ENCODE measurements around the gene C18orf32.
"Not testable (repeated sequence)": the region's sequence is repeated elsewhere in the genome, so short reads cannot be mapped to it uniquely, and the experiment has no call there.

Gene C18orf32

DNA sequence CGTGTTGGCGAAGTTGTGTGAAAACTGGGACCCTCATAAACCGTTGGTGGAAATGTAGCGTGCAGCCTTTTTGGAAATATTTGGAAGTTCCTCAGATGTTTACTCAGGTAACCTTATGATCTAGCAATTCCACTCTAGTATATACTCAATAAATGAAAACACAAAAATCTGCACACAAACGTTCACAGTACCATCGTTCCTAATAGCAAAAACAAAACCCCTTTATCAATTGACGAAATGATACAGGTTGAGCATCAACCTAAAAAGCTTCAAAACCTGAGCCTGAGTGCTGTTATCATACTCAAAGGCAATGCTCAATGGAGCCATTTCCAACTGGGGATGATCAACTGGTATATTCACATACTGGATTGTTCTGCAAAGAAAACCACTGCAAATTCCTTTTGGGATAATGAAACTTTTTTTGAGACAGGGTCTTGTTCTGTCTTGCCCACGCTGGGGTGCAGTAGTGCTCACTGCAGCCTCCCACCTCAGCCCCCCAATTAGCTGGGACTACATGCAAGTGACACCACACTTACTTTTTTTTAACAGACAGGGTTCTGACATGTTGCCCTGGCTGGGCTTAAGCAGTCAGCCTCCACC lies 777 bp upstream of the C18orf32 start:
- 88 to 89% methylated on average over 8 of the region's 8 CpGs for WGBS, 2 experiments
- H3K36me3 ChIP-seq (ENCODE audit: control insufficient read depth, insufficient read depth, low read length): peaks cover 31% of the 10 kb centered on the region

DNA sequence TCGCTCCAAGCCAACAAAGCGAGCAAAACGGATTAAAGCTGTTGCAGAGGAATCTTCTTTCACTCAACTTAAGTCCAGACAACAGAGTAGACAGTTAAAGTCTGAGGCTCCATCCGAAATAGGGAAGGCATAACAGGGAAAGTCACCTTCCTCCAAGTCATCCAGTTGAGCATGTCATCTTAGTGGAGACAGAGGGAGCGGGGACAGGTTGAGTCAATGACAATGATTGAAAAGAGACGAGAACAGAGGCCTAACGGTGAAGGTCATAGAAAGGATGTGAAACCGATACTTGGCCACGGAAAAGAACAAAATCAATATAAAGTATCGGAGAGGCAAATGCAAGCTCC lies 455 bp downstream of the C18orf32 start:
- WGBS, 2 experiments: 8 to 9% methylated on average over 10 of the region's 10 CpGs
- Histone ChIP-seq H3K4me1 (ENCODE audit: control insufficient read depth, insufficient read depth, low read length) (peaks cover 16% of the 10 kb centered on the region), H3K9me3 (ENCODE audit: control insufficient read depth, low read length) (no peaks in the 10 kb centered on the region), H3K27ac (ENCODE audit: insufficient read depth, low read depth, low read length, poor library complexity, severe bottlenecking) (peak overlapping the region; percentile 2), H3K27me3 (ENCODE audit: control insufficient read depth, insufficient read depth, low read length, poor library complexity, severe bottlenecking) (no peaks in the 10 kb centered on the region), H3K4me3 (ENCODE audit: insufficient read depth, low read depth, low read length) (peak overlapping the region; percentile 77), H3K36me3 (ENCODE audit: control insufficient read depth, insufficient read depth, low read length) (peaks cover 33% of the 10 kb centered on the region)

More for the DNA sequence above, 777 bp upstream of the C18orf32 start:
- peak overlapping the region; percentile 77 for H3K4me3 ChIP-seq (ENCODE audit: insufficient read depth, low read depth, low read length)
- H3K9me3 ChIP-seq (ENCODE audit: control insufficient read depth, low read length): no peaks in the 10 kb centered on the region
- peak overlapping the region; percentile 84 for H3K27ac ChIP-seq (ENCODE audit: insufficient read depth, low read depth, low read length, poor library complexity, severe bottlenecking)
- no peaks in the 10 kb centered on the region for H3K27me3 ChIP-seq (ENCODE audit: control insufficient read depth, insufficient read depth, low read length, poor library complexity, severe bottlenecking)
- H3K4me1 ChIP-seq (ENCODE audit: control insufficient read depth, insufficient read depth, low read length): peaks cover 19% of the 10 kb centered on the region

DNA sequence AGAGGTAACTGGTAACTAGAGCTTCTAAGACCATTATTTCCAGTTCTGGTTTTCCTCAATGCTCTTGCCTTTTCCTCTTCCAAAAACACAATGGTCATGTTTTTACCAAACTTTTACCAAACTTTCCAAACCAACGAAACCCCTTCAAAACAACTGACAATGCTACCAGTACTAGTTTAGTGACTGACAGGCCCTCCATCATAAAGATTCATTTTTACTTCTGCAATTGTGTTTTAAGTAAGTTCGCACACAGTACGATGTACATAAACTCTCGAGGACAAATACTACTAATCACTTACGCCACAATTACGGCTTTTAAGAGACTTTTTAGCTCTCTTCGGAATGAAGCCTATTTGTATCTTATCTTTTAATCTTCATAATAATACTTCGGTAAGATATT lies 900 bp downstream of the C18orf32 start:
- Histone ChIP-seq H3K27ac (ENCODE audit: insufficient read depth, low read depth, low read length, poor library complexity, severe bottlenecking) (no peak overlapping the region), H3K4me1 (ENCODE audit: control insufficient read depth, insufficient read depth, low read length) (peaks cover 13% of the 10 kb centered on the region), H3K36me3 (ENCODE audit: control insufficient read depth, insufficient read depth, low read length) (peaks cover 35% of the 10 kb centered on the region), H3K27me3 (ENCODE audit: control insufficient read depth, insufficient read depth, low read length, poor library complexity, severe bottlenecking) (no peaks in the 10 kb centered on the region), H3K4me3 (ENCODE audit: insufficient read depth, low read depth, low read length) (peak overlapping the region; percentile 77), H3K9me3 (ENCODE audit: control insufficient read depth, low read length) (no peaks in the 10 kb centered on the region)
- 81 to 83% methylated on average over 6 of the region's 8 CpGs for WGBS, 2 experiments

DNA sequence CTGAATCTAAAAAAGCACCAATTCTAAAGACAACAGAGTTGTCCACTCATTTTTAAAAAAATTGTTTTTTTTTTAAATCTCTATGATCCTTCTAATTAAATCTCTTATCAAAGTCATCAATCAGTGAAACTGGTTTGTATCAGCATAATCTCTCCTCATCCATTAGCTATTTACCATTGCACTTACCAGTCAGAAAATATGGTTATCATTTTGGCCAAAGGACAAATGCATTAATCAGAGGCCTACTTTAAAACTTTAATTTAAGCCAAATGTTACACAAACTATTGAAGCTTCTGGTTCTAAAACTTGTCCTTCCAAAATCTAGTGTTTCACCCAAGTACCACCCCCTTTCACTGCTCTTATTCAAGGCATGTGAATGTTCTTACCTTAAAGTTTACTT lies 3.8 kb downstream of the C18orf32 start:
- no peaks in the 10 kb centered on the region for H3K27me3 ChIP-seq (ENCODE audit: control insufficient read depth, insufficient read depth, low read length, poor library complexity, severe bottlenecking)
- no peak overlapping the region for H3K4me3 ChIP-seq (ENCODE audit: insufficient read depth, low read depth, low read length)
- peaks cover 4% of the 10 kb centered on the region for H3K4me1 ChIP-seq (ENCODE audit: control insufficient read depth, insufficient read depth, low read length)
- H3K9me3 ChIP-seq (ENCODE audit: control insufficient read depth, low read length): no peaks in the 10 kb centered on the region
- peaks cover 25% of the 10 kb centered on the region for H3K36me3 ChIP-seq (ENCODE audit: control insufficient read depth, insufficient read depth, low read length)
- H3K27ac ChIP-seq (ENCODE audit: insufficient read depth, low read depth, low read length, poor library complexity, severe bottlenecking): no peak overlapping the region

DNA sequence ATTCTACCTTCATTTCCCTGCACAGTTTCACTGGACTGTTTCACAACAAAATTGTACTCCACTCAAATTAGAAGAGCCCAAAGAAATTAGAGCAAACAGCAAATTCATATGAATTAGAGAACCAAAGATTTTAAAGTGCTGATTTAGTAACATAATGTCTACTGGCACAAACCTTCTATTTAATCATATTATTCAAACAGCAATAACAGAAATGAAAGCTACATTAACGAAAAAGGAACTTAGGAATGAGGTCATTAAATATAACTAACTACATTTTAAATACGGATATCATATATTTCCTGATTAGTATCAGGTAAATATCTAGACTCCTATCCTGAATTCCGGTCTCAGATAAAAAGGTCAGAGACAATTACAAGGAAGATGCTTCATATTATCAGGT lies 5.1 kb downstream of the C18orf32 start:
- H3K27me3 ChIP-seq (ENCODE audit: control insufficient read depth, insufficient read depth, low read length, poor library complexity, severe bottlenecking): no peaks in the 10 kb centered on the region
- no peak overlapping the region for H3K27ac ChIP-seq (ENCODE audit: insufficient read depth, low read depth, low read length, poor library complexity, severe bottlenecking)
- H3K4me1 ChIP-seq (ENCODE audit: control insufficient read depth, insufficient read depth, low read length): no peaks in the 10 kb centered on the region
- H3K36me3 ChIP-seq (ENCODE audit: control insufficient read depth, insufficient read depth, low read length): peaks cover 23% of the 10 kb centered on the region
- H3K4me3 ChIP-seq (ENCODE audit: insufficient read depth, low read depth, low read length): no peak overlapping the region
- no peaks in the 10 kb centered on the region for H3K9me3 ChIP-seq (ENCODE audit: control insufficient read depth, low read length)
- WGBS, 2 experiments: 96 to 100% methylated on average over 1 to 2 of the region's 3 CpGs

DNA sequence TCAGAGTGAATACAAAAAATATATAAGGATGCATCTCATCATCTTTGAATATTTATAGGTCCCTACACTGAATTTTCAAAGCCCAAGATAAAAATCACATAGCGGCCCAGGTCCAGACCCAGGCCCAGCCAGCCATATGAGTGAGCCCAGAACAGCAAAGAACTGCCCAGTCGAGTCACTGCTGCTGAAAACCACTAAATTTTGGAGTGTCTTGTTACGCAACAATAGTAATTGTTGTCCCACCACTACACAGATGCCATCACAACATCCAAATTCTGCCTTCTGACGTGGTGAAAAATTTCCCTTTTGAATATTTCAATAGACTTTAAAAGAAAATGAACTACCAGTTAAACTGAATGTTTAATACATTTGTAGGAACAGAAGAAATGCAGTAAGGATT lies 5.7 kb downstream of the C18orf32 start:
- H3K4me1 ChIP-seq (ENCODE audit: control insufficient read depth, insufficient read depth, low read length): no peaks in the 10 kb centered on the region
- H3K4me3 ChIP-seq (ENCODE audit: insufficient read depth, low read depth, low read length): no peak overlapping the region
- H3K9me3 ChIP-seq (ENCODE audit: control insufficient read depth, low read length): no peaks in the 10 kb centered on the region
- peaks cover 23% of the 10 kb centered on the region for H3K36me3 ChIP-seq (ENCODE audit: control insufficient read depth, insufficient read depth, low read length)
- H3K27ac ChIP-seq (ENCODE audit: insufficient read depth, low read depth, low read length, poor library complexity, severe bottlenecking): no peak overlapping the region
- H3K27me3 ChIP-seq (ENCODE audit: control insufficient read depth, insufficient read depth, low read length, poor library complexity, severe bottlenecking): no peaks in the 10 kb centered on the region
- 94 to 95% methylated on average over 3 to 4 of the region's 4 CpGs for WGBS, 2 experiments

DNA sequence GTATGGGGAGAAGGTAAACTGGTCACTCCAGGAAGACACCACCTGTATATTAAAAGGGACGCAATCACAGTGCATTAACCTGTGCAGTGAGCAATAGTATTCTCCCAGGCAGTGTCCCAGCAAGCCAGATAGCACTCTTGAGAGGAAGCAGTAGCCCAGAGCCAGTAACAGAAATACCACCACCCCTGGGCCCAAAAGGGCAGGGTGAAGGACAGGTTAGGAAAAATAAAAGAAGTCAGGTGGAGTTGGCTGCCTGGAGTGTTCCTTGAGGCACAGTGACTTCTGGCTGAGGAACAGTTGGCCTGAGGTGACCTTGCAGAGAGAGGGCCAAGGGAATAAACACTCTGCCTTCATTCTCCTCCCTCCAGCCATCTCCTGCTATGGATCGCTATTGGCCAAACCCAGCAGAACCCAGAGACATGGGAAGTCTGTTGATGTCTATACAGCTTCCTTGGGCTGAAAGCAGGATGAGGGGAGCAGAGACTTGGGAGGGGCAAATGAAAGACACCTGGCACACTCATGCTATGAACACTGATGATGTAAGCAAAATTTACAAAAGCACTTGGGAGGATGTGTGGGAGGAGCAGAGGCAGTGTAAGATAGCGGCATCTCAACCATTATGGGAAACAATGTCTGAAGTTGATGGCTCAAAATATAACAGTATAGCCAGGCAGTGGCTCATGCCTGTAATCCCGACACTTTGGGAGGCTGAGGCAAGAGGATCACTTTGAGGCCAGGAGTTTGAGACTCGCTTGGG lies 7.5 kb downstream of the C18orf32 start:
- H3K27me3 ChIP-seq (ENCODE audit: control insufficient read depth, insufficient read depth, low read length, poor library complexity, severe bottlenecking): no peaks in the 10 kb centered on the region
- WGBS, 2 experiments: 88 to 93% methylated on average over 5 of the region's 5 CpGs

DNA sequence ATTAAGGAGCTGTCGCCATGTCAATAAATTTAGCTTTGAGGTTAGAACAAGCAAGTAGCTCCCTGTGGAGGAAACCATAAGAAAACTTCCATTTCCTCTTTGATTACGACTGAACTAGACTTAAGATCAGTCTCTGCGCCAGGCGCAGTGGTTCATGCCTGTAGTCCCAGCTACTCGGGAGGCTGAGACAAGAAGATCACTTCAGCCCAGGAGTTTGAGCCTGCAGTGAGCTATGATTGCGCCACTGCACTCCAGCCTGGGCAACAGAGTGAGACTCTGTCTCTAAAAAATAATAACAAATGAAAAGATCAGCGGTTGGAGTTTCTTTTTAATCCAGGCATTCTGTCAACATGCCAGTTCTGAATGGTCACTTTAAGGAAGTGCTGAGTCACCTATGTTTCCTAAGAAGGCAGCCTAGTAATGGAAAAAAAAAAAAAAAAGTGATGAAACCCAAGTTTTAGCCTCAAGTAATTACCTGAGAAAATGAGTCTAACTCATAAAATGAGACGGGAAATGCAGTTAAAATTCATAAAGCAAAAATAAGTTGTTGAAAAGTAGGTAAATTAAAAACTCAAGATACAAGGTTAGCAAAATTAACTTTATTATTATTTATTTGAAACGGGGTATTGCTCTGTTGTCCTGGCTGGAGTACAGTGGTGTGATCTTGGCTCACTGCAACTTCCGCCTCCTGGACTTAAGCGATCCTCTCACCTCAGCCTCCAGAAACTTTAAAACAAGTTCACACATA lies 10.2 kb downstream of the C18orf32 start:
- Histone ChIP-seq H3K9me3 (ENCODE audit: control insufficient read depth, low read length) (no peaks in the 10 kb centered on the region), H3K27me3 (ENCODE audit: control insufficient read depth, insufficient read depth, low read length, poor library complexity, severe bottlenecking) (no peaks in the 10 kb centered on the region), H3K4me3 (ENCODE audit: insufficient read depth, low read depth, low read length) (no peak overlapping the region), H3K36me3 (ENCODE audit: control insufficient read depth, insufficient read depth, low read length) (peaks cover 12% of the 10 kb centered on the region), H3K27ac (ENCODE audit: insufficient read depth, low read depth, low read length, poor library complexity, severe bottlenecking) (no peak overlapping the region), H3K4me1 (ENCODE audit: control insufficient read depth, insufficient read depth, low read length) (no peaks in the 10 kb centered on the region)
- WGBS, 2 experiments: 89 to 91% methylated on average over 11 of the region's 11 CpGs

More for the DNA sequence above, 7.5 kb downstream of the C18orf32 start:
- Histone ChIP-seq H3K4me3 (ENCODE audit: insufficient read depth, low read depth, low read length) (no peak overlapping the region), H3K27ac (ENCODE audit: insufficient read depth, low read depth, low read length, poor library complexity, severe bottlenecking) (no peak overlapping the region), H3K4me1 (ENCODE audit: control insufficient read depth, insufficient read depth, low read length) (no peaks in the 10 kb centered on the region), H3K36me3 (ENCODE audit: control insufficient read depth, insufficient read depth, low read length) (peaks cover 23% of the 10 kb centered on the region), H3K9me3 (ENCODE audit: control insufficient read depth, low read length) (no peaks in the 10 kb centered on the region)

DNA sequence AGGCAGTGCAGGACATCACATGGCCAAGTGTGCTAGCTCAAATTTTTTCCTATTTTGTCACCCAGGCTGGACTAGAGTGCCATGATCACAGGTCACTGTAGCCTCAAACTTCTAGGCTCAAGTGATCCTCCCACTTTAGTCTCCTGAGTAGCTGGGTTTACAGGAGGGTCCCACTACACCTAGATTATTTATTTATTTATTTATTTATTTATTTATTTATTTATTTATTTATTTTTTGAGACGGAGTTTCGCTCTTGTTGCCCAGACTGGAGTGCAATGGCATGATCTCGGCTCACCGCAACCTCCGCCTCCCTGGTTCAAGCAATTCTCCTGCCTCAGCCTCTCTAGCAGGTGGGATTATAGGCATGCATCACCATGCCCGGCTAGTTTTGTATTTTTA lies 12.1 kb downstream of the C18orf32 start:
- H3K4me3 ChIP-seq (ENCODE audit: insufficient read depth, low read depth, low read length); H3K9me3 ChIP-seq (ENCODE audit: control insufficient read depth, low read length); H3K36me3 ChIP-seq (ENCODE audit: control insufficient read depth, insufficient read depth, low read length); H3K4me1 ChIP-seq (ENCODE audit: control insufficient read depth, insufficient read depth, low read length); H3K27me3 ChIP-seq (ENCODE audit: control insufficient read depth, insufficient read depth, low read length, poor library complexity, severe bottlenecking); H3K27ac ChIP-seq (ENCODE audit: insufficient read depth, low read depth, low read length, poor library complexity, severe bottlenecking): not testable (repeated sequence)
- WGBS, 2 experiments: 91 to 92% methylated on average over 6 of the region's 6 CpGs

DNA sequence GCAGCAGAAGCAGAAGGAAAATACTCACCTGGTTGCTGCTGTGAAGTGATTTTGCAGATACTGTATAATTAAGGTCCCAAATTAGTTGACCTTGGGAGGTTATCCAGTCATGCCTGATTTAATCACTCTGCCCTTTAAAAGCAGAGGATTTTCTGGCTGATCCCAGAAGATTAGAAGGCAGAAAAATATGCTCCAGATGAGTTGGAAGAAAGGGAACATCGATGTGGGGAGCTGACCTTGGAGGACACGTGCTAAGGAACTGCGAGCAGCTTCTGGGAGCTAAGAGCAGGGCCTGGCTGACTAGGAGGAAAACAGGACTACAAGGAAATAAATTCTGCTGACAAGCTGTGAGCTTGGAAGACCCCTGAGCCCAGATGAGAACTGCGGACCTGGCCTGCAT lies 13.3 kb downstream of the C18orf32 start:
- H3K27ac ChIP-seq (ENCODE audit: insufficient read depth, low read depth, low read length, poor library complexity, severe bottlenecking): no peak overlapping the region
- no peaks in the 10 kb centered on the region for H3K9me3 ChIP-seq (ENCODE audit: control insufficient read depth, low read length)
- H3K4me3 ChIP-seq (ENCODE audit: insufficient read depth, low read depth, low read length): no peak overlapping the region
- H3K27me3 ChIP-seq (ENCODE audit: control insufficient read depth, insufficient read depth, low read length, poor library complexity, severe bottlenecking): no peaks in the 10 kb centered on the region
- no peaks in the 10 kb centered on the region for H3K4me1 ChIP-seq (ENCODE audit: control insufficient read depth, insufficient read depth, low read length)
- 91% methylated on average over 4 of the region's 4 CpGs for WGBS, 2 experiments
- H3K36me3 ChIP-seq (ENCODE audit: control insufficient read depth, insufficient read depth, low read length): no peaks in the 10 kb centered on the region
